Coronary artery (tissue), 2 donors: ENCODE measurements around the gene ORMDL2.
A peak's percentile ranks its signal among the peaks of the same experiment; 100 is the strongest.
"Not testable (repeated sequence)": the region's sequence is repeated elsewhere in the genome, so short reads cannot be mapped to it uniquely, and the experiment has no call there.

Experiments used
- DNase-seq: peaks from one replicate; pipeline ENCODE4 v3.0.0-alpha.2; 2017; ENCODE audit warnings: low spot score
- H3K27ac ChIP-seq, 2 donors: fragments of 200-600 bp; sonication (generic); one replicate each; pipeline ENCODE4 v1.5.1; 2016 to 2019
- H3K4me3 ChIP-seq: fragments of 200-600 bp; sonication (generic); 2 replicates; pipeline ENCODE4 v1.5.1; 2016; ENCODE audit warnings: mild to moderate bottlenecking, moderate library complexity
- CTCF ChIP-seq: fragments of 200-600 bp; sonication (generic); IDR thresholded peaks from one replicate; pipeline ENCODE4 v1.5.1; 2019; ENCODE audit warnings: antibody characterized with exemption

Gene ORMDL2

DNA sequence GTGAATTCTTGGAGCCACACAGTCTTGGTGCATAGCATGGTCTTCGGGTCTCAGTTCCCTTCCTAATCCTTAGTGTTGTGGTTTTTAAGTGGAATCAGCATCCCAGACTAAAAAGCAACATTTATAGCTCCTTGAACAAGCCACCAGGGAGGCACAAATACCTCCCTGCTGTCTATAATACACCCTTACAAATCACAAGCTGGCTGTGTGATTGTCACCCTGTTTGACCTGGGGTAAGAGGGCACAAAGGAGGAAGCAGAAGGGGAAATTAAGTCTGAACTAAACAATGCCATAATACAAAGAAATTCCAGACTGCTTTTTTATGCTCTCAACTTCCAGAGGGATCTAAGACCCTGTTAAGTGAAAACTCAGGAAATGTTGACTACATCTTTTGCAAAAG, 32.6 kb downstream of the ORMDL2 start:
- TF ChIP-seq CTCF, result no peak
- Histone ChIP-seq H3K27ac (peak overlapping the region in 1 of 2 donors; percentile 56), H3K4me3 (no peak overlapping the region)
- no peak for DNase-seq

- peak overlapping the region in 1 of 2 donors; percentile 56 for H3K27ac ChIP-seq
- DNase-seq, result no peak
- no peak for TF ChIP-seq CTCF
- no peak overlapping the region for H3K4me3 ChIP-seq
Measured at GRCh38 chr12:55850893-55851292, 33.1 kb downstream of the ORMDL2 start.

- Histone ChIP-seq H3K4me3 (no peak overlapping the region), H3K27ac (no peak overlapping the region)
- no peak for DNase-seq
- TF ChIP-seq CTCF, result no peak
Measured at GRCh38 chr12:55852740-55853139, 34.9 kb downstream of the ORMDL2 start.

DNA sequence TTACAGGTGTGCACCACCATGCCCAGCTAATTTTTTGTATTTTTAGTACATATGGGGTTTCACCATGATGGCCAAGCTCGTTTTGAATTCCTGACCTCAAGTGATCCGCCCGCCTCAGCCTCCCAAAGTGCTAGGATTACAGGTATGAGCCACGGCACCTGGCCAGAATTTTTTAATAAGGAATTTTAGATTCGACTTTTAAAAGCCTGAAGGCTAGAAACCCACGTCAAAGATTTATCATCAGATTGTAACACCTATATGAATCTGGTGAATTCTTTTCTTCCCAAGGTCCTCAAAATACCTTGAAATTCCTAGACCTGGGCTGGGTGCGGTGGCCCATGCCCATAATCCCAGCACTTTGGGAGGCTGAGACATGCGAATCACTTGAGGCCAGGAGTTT, 43.6 kb downstream of the ORMDL2 start:
- Histone ChIP-seq H3K27ac (no peak overlapping the region), H3K4me3 (no peak overlapping the region)
- no peak for TF ChIP-seq CTCF
- no peak for DNase-seq

DNA sequence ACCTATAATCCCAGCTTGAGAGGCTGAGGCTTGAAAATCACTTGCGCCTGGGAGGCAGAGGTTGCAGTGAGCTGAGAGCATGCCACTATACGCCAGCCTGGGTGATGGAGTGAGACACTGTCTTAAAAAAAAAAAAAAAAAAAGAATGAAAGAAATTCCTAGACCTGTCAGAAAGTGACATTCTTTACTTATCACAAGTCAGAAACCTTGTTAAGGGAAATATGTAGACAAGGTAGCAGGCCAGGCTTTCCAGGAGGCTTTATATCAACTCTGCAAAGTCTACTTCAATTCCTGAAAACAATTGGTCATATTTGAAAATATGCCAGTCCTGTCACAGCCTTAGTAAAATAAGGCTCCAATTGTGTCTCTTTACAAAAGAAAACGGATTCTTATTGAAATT, 44.0 kb downstream of the ORMDL2 start:
- no peak for TF ChIP-seq CTCF
- Histone ChIP-seq H3K4me3 (no peak overlapping the region), H3K27ac (no peak overlapping the region)
- DNase-seq, result no peak

DNA sequence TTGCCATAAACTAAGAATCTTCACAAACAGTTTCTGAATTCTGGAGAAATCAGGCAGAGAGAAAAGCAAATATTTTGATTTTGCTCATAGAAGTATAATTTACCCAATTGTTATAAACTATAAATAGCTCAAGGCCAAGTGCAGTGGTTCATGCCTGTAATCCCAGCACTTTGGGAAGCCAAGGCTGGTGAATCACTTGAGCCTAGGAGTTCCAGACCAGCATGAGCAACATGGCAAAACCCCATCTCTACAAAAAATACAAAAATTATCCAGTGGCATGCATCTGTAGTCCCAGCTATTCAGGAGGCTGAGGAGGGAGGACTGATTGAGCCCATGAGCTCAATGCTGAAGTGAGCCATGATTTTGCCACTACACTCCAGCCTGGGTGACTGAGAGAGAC, 44.4 kb downstream of the ORMDL2 start:
- H3K27ac ChIP-seq, result no peak overlapping the region
- no peak overlapping the region for H3K4me3 ChIP-seq
- no peak for DNase-seq
- TF ChIP-seq CTCF, result no peak

DNA sequence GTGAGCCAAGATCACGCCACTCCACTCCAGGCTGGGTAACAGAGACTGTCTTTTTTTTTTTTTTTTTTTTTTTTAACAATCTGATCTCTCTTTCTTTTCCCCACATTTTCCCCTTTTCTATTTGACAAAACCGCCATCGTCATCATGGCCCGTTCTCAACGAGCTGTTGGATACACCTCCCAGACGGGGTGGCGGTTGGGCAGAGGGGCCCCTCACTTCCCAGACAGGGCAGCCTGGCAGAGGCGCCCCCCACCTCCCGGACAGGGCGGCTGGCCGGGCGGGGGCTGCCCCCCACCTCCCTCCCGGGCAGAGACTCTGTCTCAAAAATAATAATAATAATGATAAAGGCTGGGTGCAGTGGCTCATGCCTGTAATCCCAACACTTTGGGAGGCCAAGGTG, 45.1 kb downstream of the ORMDL2 start:
- H3K27ac ChIP-seq, H3K4me3 ChIP-seq, DNase-seq: not testable (repeated sequence)

DNA sequence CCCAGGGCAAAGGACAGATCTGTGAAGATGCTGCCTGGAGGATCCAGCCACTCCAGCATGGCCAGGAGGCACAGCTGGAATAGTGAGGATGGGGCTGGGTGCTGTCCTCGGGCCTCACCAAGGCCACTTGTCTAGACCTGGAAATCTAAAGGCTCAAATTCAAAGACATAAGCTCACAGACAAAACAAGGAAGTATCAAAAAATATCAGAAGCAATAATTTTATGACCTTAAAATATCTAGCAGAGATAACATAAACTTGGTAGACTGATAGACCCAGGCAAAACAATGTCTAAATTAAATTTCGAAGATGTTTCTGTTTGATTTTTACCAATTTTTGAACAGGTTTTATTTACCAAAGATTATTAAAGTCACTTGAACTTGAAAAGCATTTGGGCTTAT, 47.5 kb downstream of the ORMDL2 start:
- Histone ChIP-seq H3K27ac (no peak overlapping the region), H3K4me3 (no peak overlapping the region)
- DNase-seq, result no peak
- no peak for TF ChIP-seq CTCF

DNA sequence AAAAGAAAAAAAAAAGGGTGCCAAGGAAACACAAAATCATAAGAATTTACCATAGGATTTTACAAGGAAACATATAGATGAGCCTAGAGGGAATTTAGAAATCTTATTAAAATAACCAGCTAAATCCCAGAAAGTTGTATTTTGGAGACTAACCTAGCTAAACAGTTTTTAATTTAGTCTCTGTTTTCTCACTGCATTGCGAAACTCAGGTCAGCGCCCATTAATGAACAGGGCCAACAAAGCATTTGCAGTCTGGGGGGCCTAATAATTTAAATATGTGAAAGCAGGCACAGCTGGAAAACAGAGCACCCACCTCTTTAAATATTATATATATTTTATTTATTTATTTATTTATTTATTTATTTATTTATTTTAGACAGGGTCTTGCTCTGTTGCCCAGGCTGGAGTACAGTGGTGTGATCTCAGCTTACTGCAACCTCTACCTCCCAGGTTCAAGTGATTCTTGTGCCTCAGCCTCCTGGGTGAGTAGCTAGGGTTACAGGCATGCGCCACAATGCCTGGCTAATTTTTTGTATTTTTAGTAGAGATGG, 48.7 kb downstream of the ORMDL2 start:
- not testable (repeated sequence) for H3K27ac ChIP-seq, DNase-seq, H3K4me3 ChIP-seq
